CD4-positive, alpha-beta memory T cell (primary cell): ENCODE data around the gene FAM200C. TPM values are rescaled to one million over a fixed set of nuclear protein-coding genes. Genes with fewer than 3 reads are reported as not detected.

Experiments
- CTCF ChIA-PET: fragments of 350-600 bp; sonication (Branson Sonifier 250); formaldehyde crosslinking; loops from one replicate; lab custom pipeline; 2021; ENCODE audit warnings: inconsistent platforms; ENCODE audit not compliant: partially characterized antibody; lab: Charles Lee
- POLR2A ChIA-PET: fragments of 350-600 bp; sonication (Branson Sonifier 250); formaldehyde crosslinking; loops from one replicate; lab custom pipeline; 2021; ENCODE audit not compliant: partially characterized antibody; lab: Charles Lee
- DNase-seq, 5 donors: peaks; one replicate each; pipeline versions ENCODE4 v3.0.0 to v3.0.0-alpha.2; 2020 to 2022; ENCODE audit warnings: mixed read lengths in 1 of 5
- H3K27ac ChIP-seq: one replicate; pipeline ENCODE4 v1.7.0; 2013; ENCODE audit warnings: low read depth, low read length
- H3K27me3 ChIP-seq: 2 replicates; pipeline ENCODE4 v1.7.0; 2013; ENCODE audit warnings: mild to moderate bottlenecking, low read length, moderate library complexity; ENCODE audit not compliant: insufficient read depth
- H3K36me3 ChIP-seq: 2 replicates; pipeline ENCODE4 v1.7.0; 2013; ENCODE audit warnings: mild to moderate bottlenecking, low read length, moderate library complexity; ENCODE audit not compliant: insufficient read depth
- H3K4me1 ChIP-seq: 2 replicates; pipeline ENCODE4 v1.7.0; 2013; ENCODE audit warnings: mild to moderate bottlenecking, low read length, moderate library complexity; ENCODE audit not compliant: insufficient read depth
- H3K4me3 ChIP-seq, 2 donors: one replicate each; pipeline ENCODE4 v1.7.0; 2013; ENCODE audit warnings: low read length in 2 of 2, mild to moderate bottlenecking in 1 of 2
- H3K9me3 ChIP-seq, 2 donors: one replicate each; pipeline ENCODE4 v1.7.0; 2013; ENCODE audit warnings: low read length in 2 of 2, control low read depth in 1 of 2; ENCODE audit not compliant: control insufficient read depth in 1 of 2
- H3K27ac Mint-ChIP-seq, 7 donors: one replicate each; pipeline ENCODE4 v1.8.0; 2020 to 2021; ENCODE audit warnings: mixed read lengths in 7 of 7, mild to moderate bottlenecking in 6 of 7, inconsistent platforms in 3 of 7, moderate library complexity in 3 of 7
- H3K27me3 Mint-ChIP-seq, 2 donors: one replicate each; pipeline ENCODE4 v1.8.0; 2020 to 2021; ENCODE audit warnings: mixed read lengths in 2 of 2
- H3K36me3 Mint-ChIP-seq, 2 donors: one replicate each; pipeline ENCODE4 v1.8.0; 2020 to 2021; ENCODE audit warnings: mixed read lengths in 2 of 2, inconsistent platforms in 1 of 2, mild to moderate bottlenecking in 1 of 2
- H3K4me1 Mint-ChIP-seq, 4 donors: one replicate each; pipeline ENCODE4 v1.8.0; 2020 to 2021; ENCODE audit warnings: mixed read lengths in 4 of 4, mild to moderate bottlenecking in 1 of 4
- H3K4me3 Mint-ChIP-seq, 8 donors: one replicate each; pipeline ENCODE4 v1.8.0; 2020 to 2021; ENCODE audit warnings: mixed read lengths in 8 of 8, mild to moderate bottlenecking in 7 of 8, moderate library complexity in 6 of 8, inconsistent platforms in 3 of 8
- H3K9me3 Mint-ChIP-seq, 8 donors: one replicate each; pipeline ENCODE4 v1.8.0; 2020 to 2021; ENCODE audit warnings: mixed read lengths in 8 of 8, mild to moderate bottlenecking in 5 of 8, inconsistent platforms in 3 of 8, moderate library complexity in 1 of 8
- intact Hi-C: fragments of 100-400 bp; cut with micrococcal nuclease; formaldehyde crosslinking; loops from one replicate; pipeline ENCODE4 v1.15.1; 2023
- polyA plus RNA-seq, 2 donors: library from polyadenylated mRNA; unstranded; fragments of 300-500 nt; fragmentation: Illumina TruSeq; gene quantifications; one replicate each; pipeline ENCODE4 v1.2.3, GENCODE V29; 2021
- total RNA-seq, 2 experiments: library from RNA; stranded (reverse); gene quantifications; one replicate each; pipeline ENCODE4 v1.2.3, GENCODE V29; 2021

The FAM200C gene
- total and polyA plus RNA-seq, 4 experiments from 2014 or later = 0.08 to 1.1 (median 0.49) TPM

- Histone ChIP-seq H3K27ac (no peak overlapping the region), H3K4me1 (no peaks in the 10 kb centered on the region), H3K9me3 (no peaks in the 10 kb centered on the region), H3K27me3 (no peaks in the 10 kb centered on the region), H3K4me3 (no peak overlapping the region), H3K36me3 (no peaks in the 10 kb centered on the region)
- Mint-ChIP-seq H3K27ac (no peak overlapping the region), H3K4me1 (no peaks in the 10 kb centered on the region), H3K4me3 (no peak overlapping the region), H3K27me3 (peaks cover 18 to 23% of the 10 kb centered on the region in 2 donors), H3K36me3 (no peaks in the 10 kb centered on the region), H3K9me3 (peaks cover 0 to 1% (median 0%) of the 10 kb centered on the region in 8 donors)
- ChIA-PET POLR2A (no interaction called here), CTCF (interaction anchor here (1.4 to 1.6 kb wide), 2 partner anchors 34 to 36 kb away, joined by 4 to 5 read pairs; no protein-coding TSS in a partner anchor)
- intact Hi-C loops = no loop called here
- DNase-seq = no peak
These were observed 20.3 kb downstream of the FAM200C start for GRCh38 chr5:160379511-160379910.

- H3K36me3 Mint-ChIP-seq = no peaks in the 10 kb centered on the region
- POLR2A ChIA-PET = no interaction called here
- CTCF ChIA-PET = interaction anchor here (1.0 kb wide), 1 partner anchor 149 kb away, joined by 3 read pairs; no protein-coding TSS in a partner anchor
- H3K27ac ChIP-seq = no peak overlapping the region
- no peaks in the 10 kb centered on the region for H3K36me3 ChIP-seq
- H3K9me3 ChIP-seq = no peaks in the 10 kb centered on the region
- no peak overlapping the region for H3K27ac Mint-ChIP-seq
- H3K9me3 Mint-ChIP-seq = peaks cover 0 to 1% (median 0%) of the 10 kb centered on the region in 8 donors
- intact Hi-C loops = no loop called here
- peaks cover 22 to 25% of the 10 kb centered on the region in 2 donors for H3K27me3 Mint-ChIP-seq
- DNase-seq = no peak
- H3K4me3 Mint-ChIP-seq = no peak overlapping the region
- H3K4me1 ChIP-seq = no peaks in the 10 kb centered on the region
- no peaks in the 10 kb centered on the region for H3K27me3 ChIP-seq
- no peaks in the 10 kb centered on the region for H3K4me1 Mint-ChIP-seq
- H3K4me3 ChIP-seq = no peak overlapping the region
These were observed 21.5 kb downstream of the FAM200C start for GRCh38 chr5:160378330-160378729.

- ChIA-PET POLR2A (no interaction called here), CTCF (interaction anchor here (0.6 kb wide), 1 partner anchor 42 kb away, joined by 4 read pairs; no protein-coding TSS in a partner anchor)
- Histone ChIP-seq H3K27me3 (no peaks in the 10 kb centered on the region), H3K4me3 (no peak overlapping the region), H3K36me3 (no peaks in the 10 kb centered on the region), H3K9me3 (no peaks in the 10 kb centered on the region), H3K4me1 (no peaks in the 10 kb centered on the region), H3K27ac (no peak overlapping the region)
- no peaks in the 10 kb centered on the region for H3K36me3 Mint-ChIP-seq
- intact Hi-C loops = no loop called here
- H3K27ac Mint-ChIP-seq = no peak overlapping the region
- H3K4me3 Mint-ChIP-seq = no peak overlapping the region
- peaks cover 0 to 1% (median 0%) of the 10 kb centered on the region in 8 donors for H3K9me3 Mint-ChIP-seq
- no peaks in the 10 kb centered on the region for H3K4me1 Mint-ChIP-seq
- DNase-seq = no peak
- peaks cover 25 to 31% of the 10 kb centered on the region in 2 donors for H3K27me3 Mint-ChIP-seq
These were observed 22.2 kb downstream of the FAM200C start for GRCh38 chr5:160377651-160378050.

GRCh38 chr5:160376416-160376815 is 23.4 kb downstream of the FAM200C start:
- H3K4me3 ChIP-seq = no peak overlapping the region
- ChIA-PET CTCF (no interaction called here), POLR2A (no interaction called here)
- H3K27ac ChIP-seq = no peak overlapping the region
- H3K4me1 ChIP-seq = no peaks in the 10 kb centered on the region
- H3K36me3 ChIP-seq = no peaks in the 10 kb centered on the region
- no peak for DNase-seq
- H3K27me3 ChIP-seq = no peaks in the 10 kb centered on the region
- H3K9me3 ChIP-seq = no peaks in the 10 kb centered on the region
- Mint-ChIP-seq H3K9me3 (peaks cover 0 to 1% (median 0%) of the 10 kb centered on the region in 8 donors), H3K36me3 (no peaks in the 10 kb centered on the region), H3K27me3 (peaks cover 28 to 36% of the 10 kb centered on the region in 2 donors), H3K27ac (no peak overlapping the region), H3K4me1 (no peaks in the 10 kb centered on the region), H3K4me3 (no peak overlapping the region)
- intact Hi-C loops = no loop called here

- Histone ChIP-seq H3K36me3 (no peaks in the 10 kb centered on the region), H3K27me3 (peaks cover 6% of the 10 kb centered on the region), H3K4me3 (no peak overlapping the region), H3K4me1 (no peaks in the 10 kb centered on the region), H3K27ac (no peak overlapping the region), H3K9me3 (no peaks in the 10 kb centered on the region)
- Mint-ChIP-seq H3K4me1 (peaks cover 0 to 5% (median 4%) of the 10 kb centered on the region in 4 donors), H3K27ac (no peak overlapping the region), H3K36me3 (no peaks in the 10 kb centered on the region), H3K9me3 (peaks cover 0 to 1% (median 0%) of the 10 kb centered on the region in 8 donors), H3K4me3 (no peak overlapping the region), H3K27me3 (peaks cover 35 to 41% of the 10 kb centered on the region in 2 donors)
- ChIA-PET CTCF (no interaction called here), POLR2A (no interaction called here)
- intact Hi-C loops = no loop called here
- no peak for DNase-seq
These were observed 24.2 kb downstream of the FAM200C start for GRCh38 chr5:160375701-160376100.

- no peak overlapping the region for H3K4me3 Mint-ChIP-seq
- H3K36me3 Mint-ChIP-seq = no peaks in the 10 kb centered on the region
- H3K27ac Mint-ChIP-seq = no peak overlapping the region
- POLR2A ChIA-PET = no interaction called here
- Histone ChIP-seq H3K4me1 (peaks cover under 1% of the 10 kb centered on the region), H3K27ac (no peak overlapping the region), H3K4me3 (no peak overlapping the region), H3K36me3 (no peaks in the 10 kb centered on the region), H3K27me3 (peaks cover 11% of the 10 kb centered on the region), H3K9me3 (no peaks in the 10 kb centered on the region)
- intact Hi-C loops = no loop called here
- peaks cover 0 to 1% (median 0%) of the 10 kb centered on the region in 8 donors for H3K9me3 Mint-ChIP-seq
- no peak for DNase-seq
- CTCF ChIA-PET = no interaction called here
- H3K27me3 Mint-ChIP-seq = peaks cover 37 to 41% of the 10 kb centered on the region in 2 donors
- H3K4me1 Mint-ChIP-seq = peaks cover 0 to 7% (median 5%) of the 10 kb centered on the region in 4 donors
These were observed 24.7 kb downstream of the FAM200C start for GRCh38 chr5:160375166-160375565.

- H3K4me1 Mint-ChIP-seq = peaks cover 11 to 16% (median 15%) of the 10 kb centered on the region in 4 donors
- no peak for DNase-seq
- H3K9me3 Mint-ChIP-seq = no peaks in the 10 kb centered on the region
- Histone ChIP-seq H3K4me1 (peaks cover 6% of the 10 kb centered on the region), H3K9me3 (no peaks in the 10 kb centered on the region), H3K4me3 (no peak overlapping the region), H3K27me3 (peaks cover 17% of the 10 kb centered on the region), H3K36me3 (no peaks in the 10 kb centered on the region), H3K27ac (no peak overlapping the region)
- H3K27ac Mint-ChIP-seq = no peak overlapping the region
- ChIA-PET POLR2A (interaction anchor here (1.6 kb wide), 1 partner anchor 10 kb away, joined by 3 read pairs; no protein-coding TSS in a partner anchor), CTCF (no interaction called here)
- peak overlapping the region in 7 of 8 donors; percentile 1 to 81 (median 42) for H3K4me3 Mint-ChIP-seq
- H3K36me3 Mint-ChIP-seq = no peaks in the 10 kb centered on the region
- intact Hi-C loops = no loop called here
- peaks cover 55 to 62% of the 10 kb centered on the region in 2 donors for H3K27me3 Mint-ChIP-seq
These were observed 28.6 kb downstream of the FAM200C start for GRCh38 chr5:160371294-160371693.
